GM18519 (cell line): Measurements from ENCODE around the gene OR2B2.

Experiments
- ATAC-seq: cut with Tn5 transposase; IDR thresholded peaks from one replicate; pipeline ENCODE4 v1.9.1; 2021; ENCODE audit warnings: mild to moderate bottlenecking, moderate library complexity; ENCODE audit not compliant: unreplicated experiment, low FRiP score

OR2B2 gene

GRCh38 chr6:27893836-27894807 lies 18.1 kb downstream of the OR2B2 start:
- ATAC-seq = no peak

GRCh38 chr6:27893059-27893835 lies 18.9 kb downstream of the OR2B2 start:
- peak; percentile 60 for ATAC-seq

GRCh38 chr6:27892649-27893058 lies 19.5 kb downstream of the OR2B2 start:
- no peak for ATAC-seq

GRCh38 chr6:27891320-27891875 lies 20.8 kb downstream of the OR2B2 start:
- ATAC-seq = no peak

- ATAC-seq = peak; percentile 42
These were observed 21.5 kb downstream of the OR2B2 start for GRCh38 chr6:27890445-27891319.

GRCh38 chr6:27889628-27890444 lies 22.4 kb downstream of the OR2B2 start:
- no peak for ATAC-seq

- no peak for ATAC-seq
These were observed 22.9 kb downstream of the OR2B2 start for GRCh38 chr6:27889275-27889627.

GRCh38 chr6:27888566-27888965 lies 23.6 kb downstream of the OR2B2 start:
- no peak for ATAC-seq

GRCh38 chr6:27886073-27886472 lies 26.1 kb downstream of the OR2B2 start:
- no peak for ATAC-seq

- ATAC-seq = no peak
These were observed 29.1 kb downstream of the OR2B2 start for GRCh38 chr6:27883136-27883535.

GRCh38 chr6:27882624-27883023 lies 29.6 kb downstream of the OR2B2 start:
- ATAC-seq = no peak

- ATAC-seq = no peak
These were observed 32.4 kb downstream of the OR2B2 start for GRCh38 chr6:27879837-27880236.

- no peak for ATAC-seq
These were observed 38.2 kb downstream of the OR2B2 start for GRCh38 chr6:27874016-27874415.

GRCh38 chr6:27873021-27873940 lies 38.9 kb downstream of the OR2B2 start:
- ATAC-seq = no peak

- no peak for ATAC-seq
These were observed 39.6 kb downstream of the OR2B2 start for GRCh38 chr6:27872642-27873020.

GRCh38 chr6:27871924-27872638 lies 40.1 kb downstream of the OR2B2 start:
- ATAC-seq = peak; percentile 46

GRCh38 chr6:27870291-27870870 lies 41.8 kb downstream of the OR2B2 start:
- ATAC-seq = no peak
